ENCODE measurements around the gene PTAFR. TPM values are rescaled to one million over a fixed set of nuclear protein-coding genes. Genes with fewer than 3 reads are reported as not detected.

The PTAFR gene, protein sequence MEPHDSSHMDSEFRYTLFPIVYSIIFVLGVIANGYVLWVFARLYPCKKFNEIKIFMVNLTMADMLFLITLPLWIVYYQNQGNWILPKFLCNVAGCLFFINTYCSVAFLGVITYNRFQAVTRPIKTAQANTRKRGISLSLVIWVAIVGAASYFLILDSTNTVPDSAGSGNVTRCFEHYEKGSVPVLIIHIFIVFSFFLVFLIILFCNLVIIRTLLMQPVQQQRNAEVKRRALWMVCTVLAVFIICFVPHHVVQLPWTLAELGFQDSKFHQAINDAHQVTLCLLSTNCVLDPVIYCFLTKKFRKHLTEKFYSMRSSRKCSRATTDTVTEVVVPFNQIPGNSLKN
- 0.09 and 0.11 TPM in 2 replicates for total RNA-seq (2021)
- Bru-seq, nascent RNA, result percentile 25 among the genes with signal in this experiment
- percentile 24 among the genes with signal in this experiment for BruChase-seq, experiment 1, labeled RNA remaining after a 2-hour chase
- percentile 31 among the genes with signal in this experiment for BruChase-seq, experiment 2, labeled RNA remaining after a 6-hour chase
- long read RNA-seq, result 0 reads

DNA sequence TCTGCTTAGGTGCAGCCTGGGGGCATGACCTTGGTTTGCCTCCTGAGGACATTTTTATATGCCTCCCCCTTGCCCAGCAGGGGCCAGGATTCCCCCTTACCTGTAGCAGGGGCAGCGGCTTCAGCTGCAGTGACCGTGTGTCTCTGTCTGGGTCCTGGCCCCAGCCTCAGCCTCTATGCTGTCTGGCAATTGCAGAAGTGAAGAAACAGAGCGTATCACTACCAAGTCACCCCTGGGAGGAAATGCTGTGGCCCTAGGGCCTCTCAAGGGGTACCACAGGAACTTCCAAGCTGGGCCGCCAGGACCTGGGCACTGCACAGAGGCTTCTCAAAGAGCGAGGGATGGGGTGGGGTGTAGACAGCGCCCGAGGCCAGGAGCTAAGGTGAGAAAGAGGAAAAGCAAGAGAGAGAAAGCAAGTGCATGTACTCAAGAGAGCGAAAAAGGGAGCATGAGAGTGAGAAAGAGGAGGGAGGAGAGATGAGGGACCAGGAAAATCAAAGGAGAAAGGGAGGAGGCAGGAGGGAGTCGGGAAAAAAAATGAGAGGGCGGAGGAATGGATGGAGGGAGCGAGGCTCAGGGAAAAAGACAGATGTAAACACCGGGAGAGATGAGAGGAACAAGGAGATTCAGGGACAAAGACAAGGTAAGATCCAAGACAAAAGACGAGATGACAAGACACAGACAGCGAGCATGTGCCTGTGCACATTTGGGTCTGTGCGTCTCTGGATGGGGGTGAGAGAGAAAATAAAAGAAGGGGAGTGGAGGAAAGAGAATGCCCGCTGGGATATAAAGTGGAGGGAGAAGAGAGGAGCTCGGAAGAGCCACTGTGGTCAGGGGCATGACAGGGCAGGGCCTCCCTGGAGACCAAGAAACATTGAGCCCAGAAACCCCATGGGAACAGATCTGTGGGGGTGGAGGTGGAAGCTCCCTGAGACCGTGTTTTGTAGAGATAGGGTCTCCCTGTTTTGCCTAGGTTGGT is at the start of gene PTAFR:
Gene PTAFR (minus strand): TSS at position 199 of the 979 bp plus-strand sequence. CDS start 25,669 bp downstream, outside the sequence.
- BruUV-seq (replicated peaks), result no TSS peak
- no peak for DNase-seq (ENCODE audit: low spot score)
- POLR2A ChIA-PET (ENCODE audit: low non-redundant PET), result no interaction called here
- Histone ChIP-seq H3K27ac (ENCODE audit: low read depth, low read length, poor library complexity, severe bottlenecking) (no peak within 1 kb of the TSS), H3K4me1 (ENCODE audit: insufficient read depth, low read length, poor library complexity, severe bottlenecking) (no peaks in the 10 kb centered on the region), H3K27me3 (replicated peaks; ENCODE audit: insufficient read depth, low read depth, low read length, poor library complexity) (no peaks in the 10 kb centered on the region), H3K36me3 (ENCODE audit: insufficient read depth, low read length, poor library complexity, severe bottlenecking) (no peaks in the 10 kb centered on the region), H3K9me3 (ENCODE audit: low read depth, low read length, poor library complexity, severe bottlenecking) (no peaks in the 10 kb centered on the region), H3K4me3 (ENCODE audit: low read depth, low read length, poor library complexity, severe bottlenecking) (no peak within 1 kb of the TSS)
- TF ChIP-seq, protein P1, sequence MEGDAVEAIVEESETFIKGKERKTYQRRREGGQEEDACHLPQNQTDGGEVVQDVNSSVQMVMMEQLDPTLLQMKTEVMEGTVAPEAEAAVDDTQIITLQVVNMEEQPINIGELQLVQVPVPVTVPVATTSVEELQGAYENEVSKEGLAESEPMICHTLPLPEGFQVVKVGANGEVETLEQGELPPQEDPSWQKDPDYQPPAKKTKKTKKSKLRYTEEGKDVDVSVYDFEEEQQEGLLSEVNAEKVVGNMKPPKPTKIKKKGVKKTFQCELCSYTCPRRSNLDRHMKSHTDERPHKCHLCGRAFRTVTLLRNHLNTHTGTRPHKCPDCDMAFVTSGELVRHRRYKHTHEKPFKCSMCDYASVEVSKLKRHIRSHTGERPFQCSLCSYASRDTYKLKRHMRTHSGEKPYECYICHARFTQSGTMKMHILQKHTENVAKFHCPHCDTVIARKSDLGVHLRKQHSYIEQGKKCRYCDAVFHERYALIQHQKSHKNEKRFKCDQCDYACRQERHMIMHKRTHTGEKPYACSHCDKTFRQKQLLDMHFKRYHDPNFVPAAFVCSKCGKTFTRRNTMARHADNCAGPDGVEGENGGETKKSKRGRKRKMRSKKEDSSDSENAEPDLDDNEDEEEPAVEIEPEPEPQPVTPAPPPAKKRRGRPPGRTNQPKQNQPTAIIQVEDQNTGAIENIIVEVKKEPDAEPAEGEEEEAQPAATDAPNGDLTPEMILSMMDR (conservative IDR thresholded peaks at IDR 0.05; ENCODE audit: low read depth, low read length), result no peak
- TF ChIP-seq EZH2 (IDR thresholded peaks at IDR 0.05; ENCODE audit: borderline replicate concordance, low read depth, low read length, poor library complexity, severe bottlenecking), result no peak
- CTCF ChIA-PET, result interaction anchor here (0.6 kb wide), 1 partner anchor 25 kb away, joined by 4 read pairs; no protein-coding TSS in a partner anchor
- intact Hi-C loops (cut with micrococcal nuclease; ENCODE audit: unreplicated experiment), result no loop called here

DNA sequence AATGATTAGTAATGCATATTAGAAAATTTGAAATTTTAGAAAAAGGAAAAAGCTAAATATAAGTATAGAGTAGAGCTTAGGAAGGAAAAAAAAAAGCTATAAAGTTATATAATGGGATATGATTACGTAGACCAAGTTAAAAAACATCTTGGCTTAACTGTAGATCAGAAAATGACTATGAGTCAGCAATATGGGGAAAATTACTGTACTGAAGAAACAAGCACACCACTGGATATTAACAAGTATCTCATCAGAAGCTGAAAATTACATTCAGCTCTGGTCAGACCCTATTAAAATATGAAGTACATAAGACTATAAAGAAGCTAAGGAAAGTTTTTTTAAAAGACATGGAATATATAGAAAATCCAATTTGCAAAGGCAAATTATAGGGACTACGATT is 36.8 kb upstream of the PTAFR start:
- Histone ChIP-seq H3K4me3 (ENCODE audit: low read depth, low read length, poor library complexity, severe bottlenecking) (no peak overlapping the region), H3K4me1 (ENCODE audit: insufficient read depth, low read length, poor library complexity, severe bottlenecking) (no peaks in the 10 kb centered on the region), H3K27ac (ENCODE audit: low read depth, low read length, poor library complexity, severe bottlenecking) (no peak overlapping the region), H3K27me3 (replicated peaks; ENCODE audit: insufficient read depth, low read depth, low read length, poor library complexity) (no peaks in the 10 kb centered on the region), H3K36me3 (ENCODE audit: insufficient read depth, low read length, poor library complexity, severe bottlenecking) (peaks cover 50% of the 10 kb centered on the region), H3K9me3 (ENCODE audit: low read depth, low read length, poor library complexity, severe bottlenecking) (no peaks in the 10 kb centered on the region)
- DNase-seq (ENCODE audit: low spot score), result no peak
- intact Hi-C loops (cut with micrococcal nuclease; ENCODE audit: unreplicated experiment), result loop anchor here (5.0 kb wide), 1 partner anchor 121 kb away; no protein-coding TSS in a partner anchor
- TF ChIP-seq EZH2 (IDR thresholded peaks at IDR 0.05; ENCODE audit: borderline replicate concordance, low read depth, low read length, poor library complexity, severe bottlenecking), result no peak
- TF ChIP-seq, protein P1 (conservative IDR thresholded peaks at IDR 0.05; ENCODE audit: low read depth, low read length), result no peak
- CTCF ChIA-PET, result no interaction called here
- no TSS peak for BruUV-seq (replicated peaks)
- POLR2A ChIA-PET (ENCODE audit: low non-redundant PET), result no interaction called here

DNA sequence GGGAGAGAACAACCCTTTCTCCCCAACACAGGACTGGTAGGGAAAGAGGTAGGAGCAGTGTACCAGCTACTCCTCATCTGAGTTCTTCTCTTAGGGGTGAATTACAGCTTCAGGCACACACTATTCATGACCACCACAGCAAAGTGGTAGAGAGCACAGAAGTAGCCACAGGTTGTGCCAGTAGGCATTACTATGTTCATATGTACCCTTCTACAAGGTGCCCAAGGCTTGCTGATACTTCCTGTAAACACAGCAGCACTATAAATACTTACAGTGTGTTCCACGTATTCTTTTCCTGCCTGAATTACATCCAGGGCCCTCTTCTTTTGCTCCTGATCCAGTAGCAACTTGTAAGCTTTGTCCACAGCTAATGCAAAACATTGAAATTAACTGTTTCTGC is 33.2 kb upstream of the PTAFR start:
- H3K27ac ChIP-seq (ENCODE audit: low read depth, low read length, poor library complexity, severe bottlenecking), result no peak overlapping the region
- H3K9me3 ChIP-seq (ENCODE audit: low read depth, low read length, poor library complexity, severe bottlenecking), result no peaks in the 10 kb centered on the region
- no peak overlapping the region for H3K4me3 ChIP-seq (ENCODE audit: low read depth, low read length, poor library complexity, severe bottlenecking)
- no TSS peak for BruUV-seq (replicated peaks)
- DNase-seq (ENCODE audit: low spot score), result no peak
- TF ChIP-seq, protein P1 (conservative IDR thresholded peaks at IDR 0.05; ENCODE audit: low read depth, low read length), result no peak
- TF ChIP-seq EZH2 (IDR thresholded peaks at IDR 0.05; ENCODE audit: borderline replicate concordance, low read depth, low read length, poor library complexity, severe bottlenecking), result no peak
- CTCF ChIA-PET, result interaction anchor here (1.4 to 1.5 kb wide), 2 partner anchors 118 to 352 kb away, joined by 7 to 14 read pairs; no protein-coding TSS in a partner anchor
- POLR2A ChIA-PET (ENCODE audit: low non-redundant PET), result no interaction called here
- H3K36me3 ChIP-seq (ENCODE audit: insufficient read depth, low read length, poor library complexity, severe bottlenecking), result peaks cover 57% of the 10 kb centered on the region
- intact Hi-C loops (cut with micrococcal nuclease; ENCODE audit: unreplicated experiment), result loop anchor here (5.0 kb wide), 1 partner anchor 117 kb away; no protein-coding TSS in a partner anchor
- H3K4me1 ChIP-seq (ENCODE audit: insufficient read depth, low read length, poor library complexity, severe bottlenecking), result no peaks in the 10 kb centered on the region
- H3K27me3 ChIP-seq (replicated peaks; ENCODE audit: insufficient read depth, low read depth, low read length, poor library complexity), result no peaks in the 10 kb centered on the region
